ENCODE measurements around the gene CD300E. TPM values are rescaled to one million over a fixed set of nuclear protein-coding genes. Genes with fewer than 3 reads are reported as not detected.
"Not testable (repeated sequence)": the region's sequence is repeated elsewhere in the genome, so short reads cannot be mapped to it uniquely, and the experiment has no call there.

CD300E gene
- total RNA-seq, 1 experiment from 2014 or later, result not detected

DNA sequence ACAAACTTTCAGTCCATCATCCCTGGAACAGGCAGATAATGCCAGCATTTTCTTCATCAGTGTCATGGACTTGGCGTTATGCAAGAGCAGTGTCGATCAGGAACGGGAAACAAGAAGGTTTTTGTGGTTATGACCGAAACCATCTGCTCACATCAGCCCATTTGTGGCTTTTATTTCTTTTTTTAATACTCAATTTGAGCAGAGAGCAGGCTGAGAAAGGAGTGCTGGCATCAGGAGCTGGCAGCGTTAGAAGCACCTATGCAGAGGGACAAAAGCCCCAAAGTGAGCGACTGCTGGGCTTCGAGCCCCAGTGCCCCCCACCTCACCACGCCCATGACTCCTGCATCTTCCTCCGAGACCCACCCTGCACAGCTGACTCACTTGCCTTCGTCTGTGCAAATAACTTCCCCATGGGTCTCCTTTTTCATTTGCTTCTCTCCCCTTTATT is 16.2 kb upstream of the CD300E start:
- no peak overlapping the region for H3K4me3 ChIP-seq (ENCODE audit: low read depth, low read length, poor library complexity, severe bottlenecking)
- no TSS peak for BruUV-seq (replicated peaks)
- no peaks in the 10 kb centered on the region for H3K9me3 ChIP-seq (ENCODE audit: low read depth, low read length, poor library complexity, severe bottlenecking)
- H3K4me1 ChIP-seq (ENCODE audit: insufficient read depth, low read length, poor library complexity, severe bottlenecking), result no peaks in the 10 kb centered on the region
- H3K36me3 ChIP-seq (ENCODE audit: insufficient read depth, low read length, poor library complexity, severe bottlenecking), result no peaks in the 10 kb centered on the region
- TF ChIP-seq, protein P1, sequence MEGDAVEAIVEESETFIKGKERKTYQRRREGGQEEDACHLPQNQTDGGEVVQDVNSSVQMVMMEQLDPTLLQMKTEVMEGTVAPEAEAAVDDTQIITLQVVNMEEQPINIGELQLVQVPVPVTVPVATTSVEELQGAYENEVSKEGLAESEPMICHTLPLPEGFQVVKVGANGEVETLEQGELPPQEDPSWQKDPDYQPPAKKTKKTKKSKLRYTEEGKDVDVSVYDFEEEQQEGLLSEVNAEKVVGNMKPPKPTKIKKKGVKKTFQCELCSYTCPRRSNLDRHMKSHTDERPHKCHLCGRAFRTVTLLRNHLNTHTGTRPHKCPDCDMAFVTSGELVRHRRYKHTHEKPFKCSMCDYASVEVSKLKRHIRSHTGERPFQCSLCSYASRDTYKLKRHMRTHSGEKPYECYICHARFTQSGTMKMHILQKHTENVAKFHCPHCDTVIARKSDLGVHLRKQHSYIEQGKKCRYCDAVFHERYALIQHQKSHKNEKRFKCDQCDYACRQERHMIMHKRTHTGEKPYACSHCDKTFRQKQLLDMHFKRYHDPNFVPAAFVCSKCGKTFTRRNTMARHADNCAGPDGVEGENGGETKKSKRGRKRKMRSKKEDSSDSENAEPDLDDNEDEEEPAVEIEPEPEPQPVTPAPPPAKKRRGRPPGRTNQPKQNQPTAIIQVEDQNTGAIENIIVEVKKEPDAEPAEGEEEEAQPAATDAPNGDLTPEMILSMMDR (conservative IDR thresholded peaks at IDR 0.05; ENCODE audit: low read depth, low read length), result no peak
- no peak for TF ChIP-seq EZH2 (IDR thresholded peaks at IDR 0.05; ENCODE audit: borderline replicate concordance, low read depth, low read length, poor library complexity, severe bottlenecking)
- POLR2A ChIA-PET (ENCODE audit: low non-redundant PET), result no interaction called here
- CTCF ChIA-PET, result no interaction called here
- DNase-seq (ENCODE audit: low spot score), result no peak
- H3K27ac ChIP-seq (ENCODE audit: low read depth, low read length, poor library complexity, severe bottlenecking), result no peak overlapping the region
- intact Hi-C loops (cut with micrococcal nuclease; ENCODE audit: unreplicated experiment), result no loop called here
- H3K27me3 ChIP-seq (replicated peaks; ENCODE audit: insufficient read depth, low read depth, low read length, poor library complexity), result peaks cover 16% of the 10 kb centered on the region

DNA sequence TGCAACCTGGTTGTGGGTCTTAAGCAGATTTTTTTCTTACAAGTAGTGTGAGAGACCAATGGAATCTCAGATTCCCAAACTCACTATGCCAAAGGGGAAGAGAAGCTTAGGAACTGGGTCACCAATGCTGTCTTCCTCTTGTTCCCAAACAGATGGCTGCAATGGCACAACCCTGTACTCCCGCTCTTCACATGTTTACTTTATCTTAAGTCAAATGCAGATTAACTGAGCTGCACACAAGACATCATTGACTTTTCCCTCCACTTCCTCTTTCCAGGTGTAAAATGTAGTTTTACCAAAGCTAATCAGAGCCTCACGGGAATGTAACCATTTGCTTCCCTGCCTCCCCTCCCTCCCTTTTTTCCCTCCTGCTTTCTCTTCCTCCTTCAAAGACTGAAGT is 14.4 kb upstream of the CD300E start:
- peaks cover 16% of the 10 kb centered on the region for H3K27me3 ChIP-seq (replicated peaks; ENCODE audit: insufficient read depth, low read depth, low read length, poor library complexity)
- intact Hi-C loops (cut with micrococcal nuclease; ENCODE audit: unreplicated experiment), result no loop called here
- DNase-seq (ENCODE audit: low spot score), result no peak
- H3K4me1 ChIP-seq (ENCODE audit: insufficient read depth, low read length, poor library complexity, severe bottlenecking), result no peaks in the 10 kb centered on the region
- no peak for TF ChIP-seq EZH2 (IDR thresholded peaks at IDR 0.05; ENCODE audit: borderline replicate concordance, low read depth, low read length, poor library complexity, severe bottlenecking)
- TF ChIP-seq, protein P1 (conservative IDR thresholded peaks at IDR 0.05; ENCODE audit: low read depth, low read length), result no peak
- CTCF ChIA-PET, result no interaction called here
- no peak overlapping the region for H3K4me3 ChIP-seq (ENCODE audit: low read depth, low read length, poor library complexity, severe bottlenecking)
- BruUV-seq (replicated peaks), result no TSS peak
- H3K36me3 ChIP-seq (ENCODE audit: insufficient read depth, low read length, poor library complexity, severe bottlenecking), result no peaks in the 10 kb centered on the region
- H3K9me3 ChIP-seq (ENCODE audit: low read depth, low read length, poor library complexity, severe bottlenecking), result no peaks in the 10 kb centered on the region
- POLR2A ChIA-PET (ENCODE audit: low non-redundant PET), result no interaction called here
- H3K27ac ChIP-seq (ENCODE audit: low read depth, low read length, poor library complexity, severe bottlenecking), result no peak overlapping the region

GRCh38 chr17:74637265-74637664 is 13.7 kb upstream of the CD300E start:
- intact Hi-C loops (cut with micrococcal nuclease; ENCODE audit: unreplicated experiment), result no loop called here
- H3K4me3 ChIP-seq (ENCODE audit: low read depth, low read length, poor library complexity, severe bottlenecking), result no peak overlapping the region
- no peaks in the 10 kb centered on the region for H3K4me1 ChIP-seq (ENCODE audit: insufficient read depth, low read length, poor library complexity, severe bottlenecking)
- no peak for DNase-seq (ENCODE audit: low spot score)
- ChIA-PET CTCF (no interaction called here), POLR2A (ENCODE audit: low non-redundant PET) (no interaction called here)
- H3K27me3 ChIP-seq (replicated peaks; ENCODE audit: insufficient read depth, low read depth, low read length, poor library complexity), result peaks cover 16% of the 10 kb centered on the region
- no TSS peak for BruUV-seq (replicated peaks)
- H3K36me3 ChIP-seq (ENCODE audit: insufficient read depth, low read length, poor library complexity, severe bottlenecking), result no peaks in the 10 kb centered on the region
- TF ChIP-seq, protein P1 (conservative IDR thresholded peaks at IDR 0.05; ENCODE audit: low read depth, low read length), result no peak
- no peak for TF ChIP-seq EZH2 (IDR thresholded peaks at IDR 0.05; ENCODE audit: borderline replicate concordance, low read depth, low read length, poor library complexity, severe bottlenecking)
- H3K9me3 ChIP-seq (ENCODE audit: low read depth, low read length, poor library complexity, severe bottlenecking), result no peaks in the 10 kb centered on the region
- H3K27ac ChIP-seq (ENCODE audit: low read depth, low read length, poor library complexity, severe bottlenecking), result no peak overlapping the region

- H3K27me3 ChIP-seq (replicated peaks; ENCODE audit: insufficient read depth, low read depth, low read length, poor library complexity), result peaks cover 10% of the 10 kb centered on the region
- H3K4me3 ChIP-seq (ENCODE audit: low read depth, low read length, poor library complexity, severe bottlenecking); POLR2A ChIA-PET (ENCODE audit: low non-redundant PET); intact Hi-C loops (cut with micrococcal nuclease; ENCODE audit: unreplicated experiment); H3K4me1 ChIP-seq (ENCODE audit: insufficient read depth, low read length, poor library complexity, severe bottlenecking); H3K9me3 ChIP-seq (ENCODE audit: low read depth, low read length, poor library complexity, severe bottlenecking); H3K36me3 ChIP-seq (ENCODE audit: insufficient read depth, low read length, poor library complexity, severe bottlenecking); BruUV-seq (replicated peaks); H3K27ac ChIP-seq (ENCODE audit: low read depth, low read length, poor library complexity, severe bottlenecking); CTCF ChIA-PET: not testable (repeated sequence)
- peak; percentile 18 for DNase-seq (ENCODE audit: low spot score)
These were observed 13.1 kb upstream of the CD300E start for GRCh38 chr17:74636541-74637085.

Data from A673 (cell line).